Fibroblast of lung (primary cell): ENCODE measurements around the gene TF.

Source experiments
- CTCF ChIP-seq, 2 donors: IDR thresholded peaks in 1 of 2; conservative IDR thresholded peaks in 1 of 2; 1 replicate in 1 of 2; 2 replicates in 1 of 2; pipeline ENCODE4 v1.5.1; 2011 to 2012; ENCODE audit warnings: low read length in 2 of 2, control low read depth in 1 of 2, inconsistent platforms in 1 of 2, low read depth in 1 of 2, mild to moderate bottlenecking in 1 of 2
- EZH2 ChIP-seq: IDR thresholded peaks from 2 replicates; pipeline ENCODE4 v1.5.1; 2012; ENCODE audit warnings: low read length, control low read depth, mild to moderate bottlenecking; ENCODE audit errors: missing control alignments

GRCh38 chr3:133834621-133835417, 88.6 kb downstream of the TF start:
- TF ChIP-seq EZH2, result no peak
- TF ChIP-seq CTCF (conservative IDR thresholded peaks at IDR 0.05 in 1 of 2, IDR thresholded peaks at IDR 0.05 in 1 of 2; ENCODE audit: low read depth in 1 of 2, low read length in 2 of 2), result no peak
